PC-3 (cell line): ENCODE measurements around the gene DDX47.

Source experiments
- CTCF ChIP-seq: fragments of 300-600 bp; sonication (generic); conservative IDR thresholded peaks from 2 replicates; pipeline ENCODE4 v1.5.1; 2017; ENCODE audit warnings: antibody characterized with exemption, low read depth, mild to moderate bottlenecking, low read length
- EZH2 ChIP-seq: fragments of 300-600 bp; sonication (generic); IDR thresholded peaks from one replicate; pipeline ENCODE4 v1.6.1; 2017; ENCODE audit warnings: antibody characterized with exemption, mild to moderate bottlenecking, low read length; ENCODE audit not compliant: unreplicated experiment
- EZH2phosphoT487 ChIP-seq: fragments of 300-600 bp; sonication (generic); IDR thresholded peaks from 2 replicates; pipeline ENCODE4 v1.6.1; 2018; ENCODE audit warnings: mild to moderate bottlenecking, antibody characterized with exemption, low read length, borderline replicate concordance

- TF ChIP-seq CTCF (no peak), EZH2phosphoT487 (no peak), EZH2 (no peak)
Measured at GRCh38 chr12:12872139-12872933, 59.2 kb downstream of the DDX47 start.
